ENCODE results near the gene SGSH. TPM values are rescaled to one million over a fixed set of nuclear protein-coding genes. Genes with fewer than 3 reads are reported as not detected.

Gene SGSH
- 57.8 TPM for total RNA-seq
- long read RNA-seq, transcript SGSH-201 (8 exons, 2,784 nt): major isoform, 31 of 59 reads
- long read RNA-seq, partial matches to known transcripts: 13 of 59 reads
- long read RNA-seq, other reads (novel, unspliced or antisense): 15 of 59 reads

DNA sequence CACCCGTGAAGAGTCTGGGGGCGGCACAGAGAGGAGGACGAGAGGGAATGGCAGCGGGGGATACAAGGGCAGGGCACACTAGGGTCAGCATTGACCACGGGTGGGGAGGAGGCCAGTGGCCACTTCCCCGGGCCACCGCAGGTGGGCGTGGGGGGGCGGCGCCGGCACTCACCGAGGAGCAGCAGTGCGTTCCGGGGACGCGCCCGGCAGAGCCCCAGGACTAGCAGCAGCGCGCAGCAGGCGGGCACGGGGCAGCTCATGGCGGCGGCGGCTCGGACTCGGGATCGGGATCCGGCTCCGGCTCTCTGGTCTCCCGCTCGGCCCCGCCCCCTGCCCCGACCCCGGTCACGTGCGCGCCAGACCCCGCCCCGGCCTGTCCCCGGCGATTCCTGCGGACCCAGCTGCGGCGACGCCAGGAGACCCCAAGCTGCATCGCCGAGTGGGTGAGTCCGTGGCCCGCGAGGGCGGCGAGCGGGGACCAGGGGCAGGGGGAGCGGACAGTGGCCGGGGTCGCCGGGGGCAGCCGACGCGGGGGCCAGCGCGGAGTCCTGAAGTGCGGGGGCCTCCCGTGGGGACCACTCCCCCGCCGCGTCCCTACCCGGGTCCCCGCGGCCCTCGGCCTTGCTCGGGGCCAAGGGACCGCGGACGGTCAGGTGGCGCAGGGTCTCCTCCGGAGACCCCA is at the start of gene SGSH, which contains the start of gene SLC26A11:
Gene SGSH (minus strand): TSS at position 280 of the 682 bp plus-strand sequence. CDS start 20 bp downstream, at position 260.
Gene SLC26A11 (plus strand): TSS at position 374 of the 682 bp plus-strand sequence. CDS start 1,134 bp downstream, outside the sequence.
- peak; percentile 89 for DNase-seq

DNA sequence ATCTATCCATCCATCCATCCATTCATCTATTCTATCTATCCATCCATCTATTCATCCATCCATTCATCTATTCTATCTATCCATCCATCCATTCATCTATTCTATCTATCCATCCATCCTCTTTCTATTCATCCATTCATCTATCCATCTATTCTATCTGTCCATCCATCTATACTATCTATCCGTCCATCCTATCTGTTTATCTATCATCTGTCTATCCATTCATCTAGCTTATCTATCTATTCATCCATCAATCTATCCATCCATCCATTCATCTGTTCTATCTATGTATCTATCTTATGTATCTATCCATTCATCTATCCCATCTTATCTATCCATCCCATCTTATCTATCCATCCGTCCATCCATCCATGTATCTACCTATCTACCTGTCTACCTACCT is 49.3 kb upstream of the SGSH start:
- TF ChIP-seq, protein P1, sequence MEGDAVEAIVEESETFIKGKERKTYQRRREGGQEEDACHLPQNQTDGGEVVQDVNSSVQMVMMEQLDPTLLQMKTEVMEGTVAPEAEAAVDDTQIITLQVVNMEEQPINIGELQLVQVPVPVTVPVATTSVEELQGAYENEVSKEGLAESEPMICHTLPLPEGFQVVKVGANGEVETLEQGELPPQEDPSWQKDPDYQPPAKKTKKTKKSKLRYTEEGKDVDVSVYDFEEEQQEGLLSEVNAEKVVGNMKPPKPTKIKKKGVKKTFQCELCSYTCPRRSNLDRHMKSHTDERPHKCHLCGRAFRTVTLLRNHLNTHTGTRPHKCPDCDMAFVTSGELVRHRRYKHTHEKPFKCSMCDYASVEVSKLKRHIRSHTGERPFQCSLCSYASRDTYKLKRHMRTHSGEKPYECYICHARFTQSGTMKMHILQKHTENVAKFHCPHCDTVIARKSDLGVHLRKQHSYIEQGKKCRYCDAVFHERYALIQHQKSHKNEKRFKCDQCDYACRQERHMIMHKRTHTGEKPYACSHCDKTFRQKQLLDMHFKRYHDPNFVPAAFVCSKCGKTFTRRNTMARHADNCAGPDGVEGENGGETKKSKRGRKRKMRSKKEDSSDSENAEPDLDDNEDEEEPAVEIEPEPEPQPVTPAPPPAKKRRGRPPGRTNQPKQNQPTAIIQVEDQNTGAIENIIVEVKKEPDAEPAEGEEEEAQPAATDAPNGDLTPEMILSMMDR (IDR thresholded peaks at IDR 0.05): no peak
- Histone ChIP-seq H3K27ac (no peak overlapping the region), H3K4me3 (no peak overlapping the region), H3K4me1 (peaks cover 30% of the 10 kb centered on the region), H3K36me3 (peaks cover 69% of the 10 kb centered on the region), H3K27me3 (ENCODE audit: low read depth) (no peaks in the 10 kb centered on the region), H3K9me3 (no peaks in the 10 kb centered on the region)
- DNase-seq (no peak), ATAC-seq (no peak)
- intact Hi-C loops (cut with DNase I): no loop called here

More for the DNA sequence above, at the start of gene SGSH, which contains the start of gene SLC26A11:
- Histone ChIP-seq H3K36me3 (peaks cover 21% of the 10 kb centered on the region), H3K4me3 (peak within 1 kb of the TSS; percentile 96), H3K4me1 (peaks cover 28% of the 10 kb centered on the region), H3K9me3 (no peaks in the 10 kb centered on the region), H3K27me3 (ENCODE audit: low read depth) (no peaks in the 10 kb centered on the region), H3K27ac (peak within 1 kb of the TSS; percentile 90)
- TF ChIP-seq, protein P1 (IDR thresholded peaks at IDR 0.05): no peak
- intact Hi-C loops (cut with DNase I): no loop called here
- peak; percentile 92 to 95 for ATAC-seq

DNA sequence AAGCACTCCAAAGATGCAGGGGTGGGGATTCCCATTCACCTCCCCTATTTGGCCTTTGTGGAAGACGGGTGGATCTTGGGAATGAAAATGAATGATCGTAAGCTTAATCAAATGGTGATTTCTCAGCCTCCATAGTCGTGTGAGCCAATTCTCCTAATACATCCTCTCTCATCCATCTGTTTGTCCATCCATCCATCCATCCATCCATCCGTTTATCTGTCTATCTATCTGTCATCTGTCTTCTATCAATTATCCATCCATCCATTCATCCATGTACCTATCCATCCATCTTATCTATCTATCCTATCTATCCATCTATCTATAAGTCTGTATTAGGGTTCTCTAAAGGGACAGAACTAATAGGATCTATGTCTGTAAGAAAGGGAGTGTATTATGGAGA is 48.3 kb upstream of the SGSH start:
- Histone ChIP-seq H3K4me3 (no peak overlapping the region), H3K9me3 (no peaks in the 10 kb centered on the region), H3K27ac (no peak overlapping the region), H3K4me1 (peaks cover 34% of the 10 kb centered on the region), H3K36me3 (peaks cover 60% of the 10 kb centered on the region), H3K27me3 (ENCODE audit: low read depth) (no peaks in the 10 kb centered on the region)
- intact Hi-C loops (cut with DNase I): no loop called here
- ATAC-seq: no peak
- no peak for DNase-seq
- TF ChIP-seq, protein P1 (IDR thresholded peaks at IDR 0.05): no peak

DNA sequence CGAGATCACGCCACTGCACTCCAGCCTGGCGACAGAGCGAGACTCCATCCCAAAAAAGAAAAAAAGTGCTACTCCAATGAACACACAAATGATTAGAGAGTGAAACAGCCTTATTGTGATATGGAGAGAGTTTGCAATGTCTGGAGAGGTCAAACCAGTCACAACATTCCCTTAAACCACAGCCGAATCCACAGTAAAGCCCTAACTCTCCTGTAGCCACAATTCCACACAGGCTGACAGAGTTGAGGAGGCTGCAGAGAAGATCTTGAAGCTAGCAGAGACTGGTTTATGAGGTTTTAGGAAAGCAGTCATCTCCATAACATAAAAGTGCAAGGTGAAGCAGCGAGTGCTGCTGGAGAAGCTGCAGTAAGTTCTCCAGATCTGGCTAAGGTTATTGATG is 47.3 kb upstream of the SGSH start:
- intact Hi-C loops (cut with DNase I): no loop called here
- Histone ChIP-seq H3K27me3 (ENCODE audit: low read depth) (no peaks in the 10 kb centered on the region), H3K4me1 (peaks cover 43% of the 10 kb centered on the region), H3K27ac (no peak overlapping the region), H3K36me3 (peaks cover 52% of the 10 kb centered on the region), H3K9me3 (no peaks in the 10 kb centered on the region), H3K4me3 (no peak overlapping the region)
- DNase-seq (no peak), ATAC-seq (no peak)
- TF ChIP-seq, protein P1 (IDR thresholded peaks at IDR 0.05): no peak

DNA sequence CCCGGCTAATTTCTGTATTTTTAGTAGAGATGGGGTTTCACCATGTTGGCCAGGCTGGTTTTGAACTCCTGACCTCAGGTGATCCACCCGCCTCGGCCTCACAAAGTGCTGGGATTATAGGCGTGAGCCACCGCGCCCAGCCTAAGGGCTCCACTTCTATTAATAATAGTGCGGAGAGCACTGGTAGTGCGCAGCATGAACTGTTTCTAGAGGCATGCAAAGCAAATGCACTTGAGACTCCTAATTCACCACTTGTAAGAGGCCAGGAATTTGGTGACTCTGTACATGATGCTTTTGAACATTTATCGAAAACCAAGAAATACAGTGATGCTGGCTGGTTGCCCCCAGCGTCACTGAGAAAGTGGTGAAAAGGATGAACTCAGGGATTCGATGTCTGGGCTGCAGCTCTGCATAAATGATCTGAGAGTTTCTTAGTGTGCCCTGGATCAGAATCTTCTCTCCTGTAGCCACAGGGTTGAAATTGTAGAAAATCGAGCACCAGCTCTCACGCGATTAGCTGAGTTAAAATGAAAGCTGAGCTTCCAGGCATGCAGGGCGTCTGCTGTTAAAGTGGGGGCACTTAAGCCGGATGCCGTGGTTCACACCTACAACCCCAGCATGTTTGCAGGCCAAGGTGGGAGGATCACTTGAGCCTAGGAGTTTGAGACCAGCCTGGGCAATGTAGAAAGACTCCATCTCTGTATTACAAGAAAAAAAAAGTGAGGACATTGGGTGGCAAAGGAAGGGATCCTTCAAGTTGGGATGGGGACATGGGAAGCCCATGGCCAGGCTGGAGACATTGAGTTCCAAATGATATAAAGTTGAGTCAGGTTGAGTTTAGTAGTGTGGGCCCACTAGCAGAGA is 45.3 kb upstream of the SGSH start:
- Histone ChIP-seq H3K27me3 (ENCODE audit: low read depth) (no peaks in the 10 kb centered on the region), H3K4me3 (peak overlapping the region; percentile 99), H3K36me3 (peaks cover 43% of the 10 kb centered on the region), H3K4me1 (peaks cover 52% of the 10 kb centered on the region), H3K9me3 (no peaks in the 10 kb centered on the region), H3K27ac (peak overlapping the region; percentile 98)
- DNase-seq (peak; percentile 62), ATAC-seq (peak; percentile 34 to 61)
- intact Hi-C loops (cut with DNase I): no loop called here
- TF ChIP-seq, protein P1 (IDR thresholded peaks at IDR 0.05): no peak

Measured in lower lobe of right lung (tissue), 2 donors.